Transverse colon (tissue), 4 donors: ENCODE measurements around the gene CCDC9B. TPM values are rescaled to one million over a fixed set of nuclear protein-coding genes. Genes with fewer than 3 reads are reported as not detected.

ENCODE experiments used
- DNase-seq: peaks from one replicate; pipeline ENCODE4 v3.0.0-alpha.2; 2019
- H3K27ac ChIP-seq, 4 donors: fragments of 200-600 bp; sonication (generic); 2 replicates each; pipeline ENCODE4 v1.5.1; 2016 to 2018; ENCODE audit warnings: inconsistent platforms in 4 of 4
- H3K27me3 ChIP-seq: fragments of 200-600 bp; sonication (generic); 2 replicates; pipeline ENCODE4 v1.5.1; 2017; ENCODE audit warnings: inconsistent platforms
- H3K36me3 ChIP-seq, 4 donors: fragments of 200-600 bp; sonication (generic); 2 replicates each; pipeline ENCODE4 v1.5.1; 2017 to 2019; ENCODE audit warnings: inconsistent platforms in 4 of 4
- H3K4me1 ChIP-seq, 4 donors: fragments of 200-600 bp; sonication (generic); 2 replicates each; pipeline ENCODE4 v1.5.1; 2017 to 2020; ENCODE audit warnings: inconsistent platforms in 4 of 4
- H3K4me3 ChIP-seq, 4 donors: fragments of 200-600 bp; sonication (generic); 1 replicate in 1 of 4; 2 replicates in 3 of 4; pipeline versions ENCODE4 v1.5.1 to v1.6.1; 2017 to 2019; ENCODE audit warnings: inconsistent platforms in 4 of 4
- H3K9me3 ChIP-seq, 2 donors: fragments of 200-600 bp; sonication (generic); 2 replicates each; pipeline ENCODE4 v1.5.1; 2017 to 2019; ENCODE audit warnings: inconsistent platforms in 2 of 2
- CTCF ChIP-seq, 5 experiments: fragments of 200-600 bp in 3 of 5; fragments of 450-650 bp in 2 of 5; sonication (generic) in 3 of 5; IDR thresholded peaks; 1 replicate in 2 of 5; 2 replicates in 3 of 5; pipeline ENCODE4 v1.5.1; 2016 to 2017; ENCODE audit warnings: antibody characterized with exemption in 5 of 5, inconsistent platforms in 3 of 5, mild to moderate bottlenecking in 2 of 5, moderate library complexity in 1 of 5
- EP300 ChIP-seq: sonication (generic); formaldehyde crosslinking; IDR thresholded peaks from one replicate; pipeline ENCODE4 v1.6.1; 2017; ENCODE audit warnings: antibody characterized with exemption, low read depth
- POLR2A ChIP-seq: fragments of 450-650 bp; IDR thresholded peaks from one replicate; pipeline ENCODE4 v1.6.1; 2016; ENCODE audit warnings: antibody characterized with exemption, mild to moderate bottlenecking, moderate library complexity
- POLR2AphosphoS5 ChIP-seq, 3 donors: sonication (generic); formaldehyde crosslinking; IDR thresholded peaks; one replicate each; pipeline ENCODE4 v1.6.1; 2016; ENCODE audit warnings: antibody characterized with exemption in 3 of 3
- WGBS, 2 donors: methylation state at CpG; one replicate each; pipeline ENCODE4 v1.1.5; 2018; ENCODE audit warnings: low coverage in 1 of 2; 5-methylcytosine and 5-hydroxymethylcytosine counted together
- in situ Hi-C, 4 donors: fragments of 200-750 bp; cut with MboI; loops; one replicate each; pipeline versions ENCODE4 v1.15.0 to v1.15.1; 2017; ENCODE audit warnings: low sequenced_read_pairs in 3 of 4, low pct_ligation_motif_present in 1 of 4, low pct_unique_long_range_greater_than_20kb in 1 of 4
- intact Hi-C: fragments of 100-400 bp; cut with DNase I; formaldehyde crosslinking; loops from one replicate; pipeline ENCODE4 v1.15.1; 2023; ENCODE audit warnings: low total_unique reads
- total RNA-seq, 4 donors: library from RNA; depleted of rRNA; stranded (reverse); fragments of >200 nt; gene quantifications; one replicate each; pipeline ENCODE4 v1.1.0, GENCODE V29; 2016

Gene CCDC9B
- total RNA-seq, 4 donors from 2014 or later, result 22.0 to 49.4 (median 36.9) TPM

- no peak overlapping the region for H3K27ac ChIP-seq
- no peaks in the 10 kb centered on the region for H3K27me3 ChIP-seq
- DNase-seq, result no peak
- H3K4me3 ChIP-seq, result no peak overlapping the region
- no peaks in the 10 kb centered on the region for H3K36me3 ChIP-seq
- intact Hi-C loops (no loop called here), in situ Hi-C loops (loop anchor here in 1 of 4 donors (10.0 kb wide), 1 partner anchor 55 kb away; no protein-coding TSS in a partner anchor)
- WGBS, 2 donors, result 92% methylated on average over 8 of the region's 13 CpGs; no CpG with 5 or more reads in 1 of the 2 donors
- H3K4me1 ChIP-seq, result peaks cover 10 to 17% (median 16%) of the 10 kb centered on the region in 4 donors
- no peak for TF ChIP-seq EP300
- TF ChIP-seq CTCF (IDR thresholded peaks at IDR 0.05), result no peak
- TF ChIP-seq POLR2A, result no peak
- no peak for TF ChIP-seq POLR2AphosphoS5 (IDR thresholded peaks at IDR 0.05)
- H3K9me3 ChIP-seq, result no peaks in the 10 kb centered on the region
Observed at GRCh38 chr15:40369971-40370370, 29.2 kb upstream of the CCDC9B start.

GRCh38 chr15:40369474-40369869 lies 28.7 kb upstream of the CCDC9B start:
- in situ Hi-C loops, result loop anchor here in 1 of 4 donors (10.0 kb wide), 1 partner anchor 55 kb away; no protein-coding TSS in a partner anchor

GRCh38 chr15:40368719-40369473 lies 28.2 kb upstream of the CCDC9B start:
- Histone ChIP-seq H3K27me3 (no peaks in the 10 kb centered on the region), H3K4me1 (peaks cover 10 to 17% (median 16%) of the 10 kb centered on the region in 4 donors), H3K36me3 (no peaks in the 10 kb centered on the region), H3K4me3 (no peak overlapping the region), H3K9me3 (no peaks in the 10 kb centered on the region), H3K27ac (no peak overlapping the region)
- in situ Hi-C loops (loop anchor here in 1 of 4 donors (10.0 kb wide), 1 partner anchor 56 kb away; no protein-coding TSS in a partner anchor), intact Hi-C loops (no loop called here)
- TF ChIP-seq EP300, result no peak
- WGBS, 2 donors, result 96 to 100% methylated on average over 1 to 23 of the region's 24 CpGs
- no peak for DNase-seq

More at GRCh38 chr15:40369474-40369869, 28.7 kb upstream of the CCDC9B start:
- 87% methylated on average over 9 of the region's 10 CpGs; no CpG with 5 or more reads in 1 of the 2 donors for WGBS, 2 donors
- H3K9me3 ChIP-seq, result no peaks in the 10 kb centered on the region
- intact Hi-C loops, result no loop called here
- DNase-seq, result no peak
- no peak overlapping the region for H3K27ac ChIP-seq
- H3K27me3 ChIP-seq, result no peaks in the 10 kb centered on the region
- H3K4me3 ChIP-seq, result no peak overlapping the region
- H3K4me1 ChIP-seq, result peaks cover 10 to 17% (median 16%) of the 10 kb centered on the region in 4 donors
- TF ChIP-seq EP300 (no peak), CTCF (IDR thresholded peaks at IDR 0.05) (no peak)
- H3K36me3 ChIP-seq, result no peaks in the 10 kb centered on the region

GRCh38 chr15:40367686-40368611 lies 27.2 kb upstream of the CCDC9B start:
- no peaks in the 10 kb centered on the region for H3K36me3 ChIP-seq
- TF ChIP-seq POLR2A (no peak), POLR2AphosphoS5 (IDR thresholded peaks at IDR 0.05) (peak in 2 of 3 donors; percentile 45 to 52), CTCF (IDR thresholded peaks at IDR 0.05) (peak; percentile 70 to 95 (median 79))
- in situ Hi-C loops (loop anchor here in 1 of 4 donors (10.0 kb wide), 1 partner anchor 57 kb away; no protein-coding TSS in a partner anchor), intact Hi-C loops (no loop called here)
- H3K27me3 ChIP-seq, result no peaks in the 10 kb centered on the region
- DNase-seq, result peak; percentile 91
- peak overlapping the region; percentile 67 to 77 (median 72) for H3K27ac ChIP-seq
- peak overlapping the region in 2 of 4 donors; percentile 22 to 36 for H3K4me3 ChIP-seq
- H3K9me3 ChIP-seq, result no peaks in the 10 kb centered on the region
- peaks cover 10 to 17% (median 16%) of the 10 kb centered on the region in 4 donors for H3K4me1 ChIP-seq
- WGBS, 2 donors, result 20% methylated on average over 44 of the region's 91 CpGs; no CpG with 5 or more reads in 1 of the 2 donors
